A549 (cell line): ENCODE data around the gene FANCC.

Experiments
- BHLHE40 ChIP-seq: IDR thresholded peaks from 2 replicates; pipeline ENCODE4 v1.6.1; 2012; ENCODE audit warnings: low read depth, low read length, inconsistent platforms
- ELK1 ChIP-seq: fragments of 150-350 bp; IDR thresholded peaks from 2 replicates; pipeline ENCODE4 v1.6.1; 2014; ENCODE audit warnings: low read depth, mild to moderate bottlenecking, low read length
- EP300 ChIP-seq, 2 experiments: fragments of >200 bp; sonication (Bioruptor Twin); formaldehyde crosslinking; IDR thresholded peaks; 2 replicates in 1 of 2; 3 replicates in 1 of 2; pipeline ENCODE4 v1.6.1; 2016 to 2017
- HDAC2 ChIP-seq: fragments of 200-600 bp; sonication (generic); IDR thresholded peaks from 2 replicates; pipeline ENCODE4 v1.6.1; 2016
- JUN ChIP-seq, 2 experiments: fragments of >200 bp; sonication (Bioruptor Twin); formaldehyde crosslinking; IDR thresholded peaks; 2 replicates in 1 of 2; 3 replicates in 1 of 2; pipeline ENCODE4 v1.6.1; 2016 to 2017
- MYC ChIP-seq: IDR thresholded peaks from 2 replicates; pipeline ENCODE4 v1.6.1; 2012; ENCODE audit warnings: mild to moderate bottlenecking, inconsistent platforms, low read length, improper control_type of control experiment, borderline replicate concordance
- NFE2L2 ChIP-seq: fragments of 150-350 bp; conservative IDR thresholded peaks from 2 replicates; pipeline ENCODE4 v1.6.1; 2014; ENCODE audit warnings: low read length
- POLR2A ChIP-seq: IDR thresholded peaks from 2 replicates; pipeline ENCODE4 v1.6.1; 2012; ENCODE audit warnings: mild to moderate bottlenecking, low read length
- SMC3 ChIP-seq: fragments of >200 bp; sonication (Bioruptor Twin); formaldehyde crosslinking; IDR thresholded peaks from 3 replicates; pipeline ENCODE4 v1.6.1; 2018; ENCODE audit warnings: inconsistent platforms
- TP53 ChIP-seq: fragments of 250-450 bp; sonication (Bioruptor Pico); IDR thresholded peaks from 2 replicates; pipeline ENCODE4 v1.5.0; 2021; ENCODE audit warnings: mild to moderate bottlenecking, moderate library complexity
- TF ChIP-seq, protein P1 (sequence below): fragments of >200 bp; sonication (Bioruptor Twin); formaldehyde crosslinking; IDR thresholded peaks from 3 replicates; pipeline ENCODE4 v1.5.1; 2016
- TF ChIP-seq, protein P2 (sequence below): fragments of >200 bp; sonication (Bioruptor Twin); formaldehyde crosslinking; IDR thresholded peaks from 2 replicates; pipeline ENCODE4 v1.6.1; 2016
- TF ChIP-seq, protein P3 (sequence below): IDR thresholded peaks from 2 replicates; pipeline ENCODE4 v1.6.1; 2012; ENCODE audit warnings: low read depth, borderline replicate concordance
- TF ChIP-seq, protein P4 (sequence below): fragments of 450-650 bp; IDR thresholded peaks from 2 replicates; pipeline ENCODE4 v1.6.1; 2014; ENCODE audit warnings: antibody characterized with exemption

DNA sequence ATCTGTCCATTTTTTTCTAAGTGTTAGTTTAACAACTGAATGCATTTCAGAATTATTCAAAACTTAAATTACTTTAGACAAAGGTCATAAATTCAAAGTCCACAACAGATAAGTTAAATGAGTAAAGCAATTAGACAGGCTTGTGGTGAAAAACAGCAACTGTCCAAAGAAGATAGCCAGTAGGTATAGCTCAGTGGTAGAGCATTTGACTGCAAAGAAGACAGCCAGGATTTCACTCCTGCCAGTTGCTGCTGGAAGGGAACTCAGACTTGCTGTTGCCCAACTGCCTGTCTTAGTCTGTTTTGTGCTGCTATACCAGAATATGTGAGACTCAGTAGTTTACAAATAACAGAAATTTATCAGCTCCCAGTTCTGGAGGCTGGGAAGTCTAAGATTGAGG, 10.0 kb downstream of the FANCC start:
- TF ChIP-seq, protein P1, sequence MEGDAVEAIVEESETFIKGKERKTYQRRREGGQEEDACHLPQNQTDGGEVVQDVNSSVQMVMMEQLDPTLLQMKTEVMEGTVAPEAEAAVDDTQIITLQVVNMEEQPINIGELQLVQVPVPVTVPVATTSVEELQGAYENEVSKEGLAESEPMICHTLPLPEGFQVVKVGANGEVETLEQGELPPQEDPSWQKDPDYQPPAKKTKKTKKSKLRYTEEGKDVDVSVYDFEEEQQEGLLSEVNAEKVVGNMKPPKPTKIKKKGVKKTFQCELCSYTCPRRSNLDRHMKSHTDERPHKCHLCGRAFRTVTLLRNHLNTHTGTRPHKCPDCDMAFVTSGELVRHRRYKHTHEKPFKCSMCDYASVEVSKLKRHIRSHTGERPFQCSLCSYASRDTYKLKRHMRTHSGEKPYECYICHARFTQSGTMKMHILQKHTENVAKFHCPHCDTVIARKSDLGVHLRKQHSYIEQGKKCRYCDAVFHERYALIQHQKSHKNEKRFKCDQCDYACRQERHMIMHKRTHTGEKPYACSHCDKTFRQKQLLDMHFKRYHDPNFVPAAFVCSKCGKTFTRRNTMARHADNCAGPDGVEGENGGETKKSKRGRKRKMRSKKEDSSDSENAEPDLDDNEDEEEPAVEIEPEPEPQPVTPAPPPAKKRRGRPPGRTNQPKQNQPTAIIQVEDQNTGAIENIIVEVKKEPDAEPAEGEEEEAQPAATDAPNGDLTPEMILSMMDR, result no peak
- TF ChIP-seq BHLHE40, result no peak
- TF ChIP-seq EP300 (IDR thresholded peaks at IDR 0.05), result no peak
- TF ChIP-seq TP53 (CRISPR knock-in tag), result no peak
- no peak for TF ChIP-seq POLR2A
- TF ChIP-seq, protein P2, sequence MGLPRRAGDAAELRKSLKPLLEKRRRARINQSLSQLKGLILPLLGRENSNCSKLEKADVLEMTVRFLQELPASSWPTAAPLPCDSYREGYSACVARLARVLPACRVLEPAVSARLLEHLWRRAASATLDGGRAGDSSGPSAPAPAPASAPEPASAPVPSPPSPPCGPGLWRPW, result no peak
- no peak for TF ChIP-seq JUN (IDR thresholded peaks at IDR 0.05)
- TF ChIP-seq, protein P3, sequence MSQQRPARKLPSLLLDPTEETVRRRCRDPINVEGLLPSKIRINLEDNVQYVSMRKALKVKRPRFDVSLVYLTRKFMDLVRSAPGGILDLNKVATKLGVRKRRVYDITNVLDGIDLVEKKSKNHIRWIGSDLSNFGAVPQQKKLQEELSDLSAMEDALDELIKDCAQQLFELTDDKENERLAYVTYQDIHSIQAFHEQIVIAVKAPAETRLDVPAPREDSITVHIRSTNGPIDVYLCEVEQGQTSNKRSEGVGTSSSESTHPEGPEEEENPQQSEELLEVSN, result no peak
- TF ChIP-seq HDAC2, result no peak
- no peak for TF ChIP-seq NFE2L2
- TF ChIP-seq MYC, result no peak
- no peak for TF ChIP-seq SMC3
- no peak for TF ChIP-seq ELK1
- TF ChIP-seq, protein P4, sequence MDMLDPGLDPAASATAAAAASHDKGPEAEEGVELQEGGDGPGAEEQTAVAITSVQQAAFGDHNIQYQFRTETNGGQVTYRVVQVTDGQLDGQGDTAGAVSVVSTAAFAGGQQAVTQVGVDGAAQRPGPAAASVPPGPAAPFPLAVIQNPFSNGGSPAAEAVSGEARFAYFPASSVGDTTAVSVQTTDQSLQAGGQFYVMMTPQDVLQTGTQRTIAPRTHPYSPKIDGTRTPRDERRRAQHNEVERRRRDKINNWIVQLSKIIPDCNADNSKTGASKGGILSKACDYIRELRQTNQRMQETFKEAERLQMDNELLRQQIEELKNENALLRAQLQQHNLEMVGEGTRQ, result no peak
